Stimulated activated naive CD8-positive, alpha-beta T cell treated with anti-CD3 and anti-CD28 coated beads, Interleukin-15, Interleukin-2, amounts not matched to agents 100 ng/mL and 50 ng/mL, for 24 hours (primary cell): ENCODE data around the gene ZNF444.
"Not testable (repeated sequence)": the region's sequence is repeated elsewhere in the genome, so short reads cannot be mapped to it uniquely, and the experiment has no call there.

Source experiments
- H3K27ac Mint-ChIP-seq: one replicate; pipeline ENCODE4 v1.8.0; 2021; ENCODE audit warnings: mild to moderate bottlenecking, mixed read lengths
- H3K27me3 Mint-ChIP-seq: one replicate; pipeline ENCODE4 v1.8.0; 2021; ENCODE audit warnings: mixed read lengths
- H3K36me3 Mint-ChIP-seq: one replicate; pipeline ENCODE4 v1.8.0; 2021; ENCODE audit warnings: low read depth, mixed read lengths
- H3K4me1 Mint-ChIP-seq: one replicate; pipeline ENCODE4 v1.8.0; 2021; ENCODE audit warnings: low read depth, mixed read lengths
- H3K4me3 Mint-ChIP-seq: one replicate; pipeline ENCODE4 v1.8.0; 2021; ENCODE audit warnings: mild to moderate bottlenecking, mixed read lengths
- H3K9me3 Mint-ChIP-seq: one replicate; pipeline ENCODE4 v1.8.0; 2021; ENCODE audit warnings: mixed read lengths

The ZNF444 gene

GRCh38 chr19:56191711-56192110 lies 50.6 kb downstream of the ZNF444 start:
- Mint-ChIP-seq H3K27me3 (no peaks in the 10 kb centered on the region), H3K27ac (no peak overlapping the region), H3K4me1 (no peaks in the 10 kb centered on the region), H3K4me3 (no peak overlapping the region), H3K9me3 (no peaks in the 10 kb centered on the region), H3K36me3 (no peaks in the 10 kb centered on the region)

GRCh38 chr19:56193981-56194640 lies 53.0 kb downstream of the ZNF444 start:
- H3K4me3 Mint-ChIP-seq, result no peak overlapping the region
- no peak overlapping the region for H3K27ac Mint-ChIP-seq
- no peaks in the 10 kb centered on the region for H3K36me3 Mint-ChIP-seq
- no peaks in the 10 kb centered on the region for H3K27me3 Mint-ChIP-seq
- H3K9me3 Mint-ChIP-seq, result no peaks in the 10 kb centered on the region
- no peaks in the 10 kb centered on the region for H3K4me1 Mint-ChIP-seq

GRCh38 chr19:56197646-56198045 lies 56.6 kb downstream of the ZNF444 start, which contains the start of gene ZSCAN5B:
Gene ZSCAN5B (minus strand): TSS chr19:56197783. CDS start chr19:56193052, 4,731 bp downstream.
- H3K27me3 Mint-ChIP-seq, result not testable (repeated sequence)

GRCh38 chr19:56199687-56200086 lies 58.6 kb downstream of the ZNF444 start:
- H3K9me3 Mint-ChIP-seq, result no peaks in the 10 kb centered on the region
- H3K4me1 Mint-ChIP-seq, result no peaks in the 10 kb centered on the region
- H3K36me3 Mint-ChIP-seq, result no peaks in the 10 kb centered on the region
- no peaks in the 10 kb centered on the region for H3K27me3 Mint-ChIP-seq
- no peak overlapping the region for H3K27ac Mint-ChIP-seq
- H3K4me3 Mint-ChIP-seq, result no peak overlapping the region

More at GRCh38 chr19:56197646-56198045, 56.6 kb downstream of the ZNF444 start, which contains the start of gene ZSCAN5B:
- H3K4me1 Mint-ChIP-seq, H3K9me3 Mint-ChIP-seq, H3K27ac Mint-ChIP-seq, H3K4me3 Mint-ChIP-seq, H3K36me3 Mint-ChIP-seq: not testable (repeated sequence)

GRCh38 chr19:56201973-56202372 lies 60.9 kb downstream of the ZNF444 start, which contains the start of gene ZSCAN5C:
Gene ZSCAN5C (plus strand): TSS chr19:56202273. CDS start chr19:56205914, 3,641 bp downstream.
- Mint-ChIP-seq H3K4me1 (no peaks in the 10 kb centered on the region), H3K9me3 (no peaks in the 10 kb centered on the region), H3K27ac (no peak within 1 kb of the TSS), H3K36me3 (no peaks in the 10 kb centered on the region), H3K27me3 (peaks cover 5% of the 10 kb centered on the region), H3K4me3 (no peak within 1 kb of the TSS)

- H3K27ac Mint-ChIP-seq, result not testable (repeated sequence)
Observed at GRCh38 chr19:56207581-56207980, 66.5 kb downstream of the ZNF444 start.

GRCh38 chr19:56209091-56209490 lies 68.0 kb downstream of the ZNF444 start:
- Mint-ChIP-seq H3K27me3 (peaks cover 5% of the 10 kb centered on the region), H3K36me3 (no peaks in the 10 kb centered on the region), H3K27ac (no peak overlapping the region), H3K4me1 (no peaks in the 10 kb centered on the region), H3K4me3 (no peak overlapping the region), H3K9me3 (no peaks in the 10 kb centered on the region)

More at GRCh38 chr19:56207581-56207980, 66.5 kb downstream of the ZNF444 start:
- H3K27me3 Mint-ChIP-seq, H3K9me3 Mint-ChIP-seq, H3K4me1 Mint-ChIP-seq, H3K4me3 Mint-ChIP-seq, H3K36me3 Mint-ChIP-seq: not testable (repeated sequence)

- H3K36me3 Mint-ChIP-seq, H3K4me1 Mint-ChIP-seq, H3K9me3 Mint-ChIP-seq: not testable (repeated sequence)
Observed at GRCh38 chr19:56210036-56210435, 68.9 kb downstream of the ZNF444 start.

More at GRCh38 chr19:56210036-56210435, 68.9 kb downstream of the ZNF444 start:
- H3K27ac Mint-ChIP-seq, H3K27me3 Mint-ChIP-seq, H3K4me3 Mint-ChIP-seq: not testable (repeated sequence)
